HG03469 (cell line): ENCODE results near the gene CDH20.

Experiments used
- ATAC-seq: cut with Tn5 transposase; IDR thresholded peaks from one replicate; pipeline ENCODE4 v1.9.1; 2021; ENCODE audit warnings: mild to moderate bottlenecking, moderate library complexity, moderate number of reproducible peaks; ENCODE audit not compliant: unreplicated experiment

The CDH20 gene

DNA sequence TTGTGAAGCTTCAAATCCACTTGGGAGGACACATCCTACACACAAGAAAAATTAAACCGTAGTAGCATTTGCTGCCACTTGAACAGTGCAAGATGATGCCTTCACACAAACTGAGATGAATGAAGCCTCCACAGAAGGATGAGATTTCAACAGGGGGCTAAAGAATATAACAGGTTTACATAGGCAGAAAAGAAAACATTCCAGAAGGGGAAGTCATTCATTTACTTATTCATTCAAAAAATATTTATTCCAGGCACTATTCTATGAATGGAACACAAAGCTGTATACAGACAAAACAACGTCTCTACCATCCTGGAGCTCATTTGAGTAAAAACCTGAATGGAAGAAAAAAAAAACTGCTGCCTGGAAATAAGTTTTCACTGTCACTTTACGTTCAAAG lies 170.5 kb downstream of the CDH20 start:
- no peak for ATAC-seq

DNA sequence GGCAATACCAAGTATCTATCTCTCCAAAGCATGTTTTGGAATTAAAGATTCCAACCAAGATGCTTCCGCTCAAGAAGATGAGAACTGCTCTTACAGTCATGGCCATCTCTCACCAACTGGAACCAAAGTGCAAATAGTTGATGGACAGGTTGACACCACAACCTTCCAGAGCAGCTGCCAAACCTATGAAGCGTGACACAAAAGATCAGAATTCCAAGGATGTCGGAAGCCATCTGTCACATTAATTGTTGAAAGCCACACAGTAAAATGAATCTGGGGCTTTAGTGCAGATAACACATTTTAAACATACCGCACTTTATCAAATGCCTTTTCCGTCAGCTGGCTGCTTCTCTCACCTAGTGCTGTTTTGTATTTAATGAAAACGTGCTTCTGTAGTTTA lies 195.7 kb downstream of the CDH20 start:
- ATAC-seq: no peak

DNA sequence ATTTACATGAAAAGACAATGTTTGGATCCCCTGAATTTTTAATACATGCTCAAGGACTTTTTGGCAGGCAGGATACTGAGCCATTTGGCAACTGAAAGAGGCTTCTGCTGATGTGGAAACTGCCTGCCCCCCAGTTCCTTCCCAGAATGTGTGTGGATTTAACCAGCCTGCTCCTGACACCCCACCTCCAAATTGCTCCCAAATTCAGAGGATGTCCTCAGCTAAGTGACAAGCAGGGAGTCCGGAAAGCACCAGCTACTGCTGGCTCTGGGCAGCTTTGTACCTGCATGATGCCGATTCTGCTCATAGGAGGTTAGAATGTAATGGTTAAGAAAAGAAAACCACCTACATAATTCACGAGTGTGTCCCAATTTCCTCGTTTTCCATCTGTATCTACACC lies 197.5 kb downstream of the CDH20 start:
- no peak for ATAC-seq

DNA sequence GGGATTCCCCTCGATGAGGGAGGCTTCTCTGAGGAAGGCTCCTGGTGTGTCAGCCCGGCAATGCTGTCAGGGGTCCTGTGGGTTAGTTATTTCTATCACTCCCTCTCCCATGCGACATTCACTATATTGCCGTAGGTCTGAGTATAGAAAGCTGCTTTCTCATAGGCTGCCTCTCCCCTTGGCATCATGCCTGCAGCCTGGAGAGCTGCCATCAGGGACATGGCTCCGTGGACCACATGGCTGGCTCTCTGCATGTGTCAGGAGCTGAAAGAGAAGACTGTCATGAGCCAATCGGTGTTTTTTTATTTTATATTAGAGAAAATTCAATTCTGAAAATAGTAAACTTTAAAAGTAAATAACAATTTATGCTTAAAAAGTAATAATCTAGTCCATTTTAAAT lies 198.0 kb downstream of the CDH20 start:
- ATAC-seq: no peak

DNA sequence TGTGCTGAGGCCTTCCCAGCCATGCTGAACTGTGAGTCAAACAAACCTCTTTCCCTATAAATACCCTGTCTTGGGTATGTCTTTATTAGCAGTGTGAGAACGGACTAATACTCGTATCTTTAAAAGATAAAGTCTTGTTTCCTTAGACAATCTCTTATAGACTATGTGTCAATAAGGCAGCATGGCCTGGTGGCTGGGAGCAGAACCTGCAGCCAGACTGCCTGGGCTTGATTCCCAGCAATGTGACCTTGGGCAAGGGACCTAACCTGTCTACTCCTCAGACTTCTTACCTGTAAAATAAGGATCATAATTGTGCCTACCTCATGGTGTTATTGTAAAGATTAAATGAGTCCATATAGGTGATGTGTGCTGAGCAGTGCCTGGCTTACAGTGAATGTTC lies 198.7 kb downstream of the CDH20 start:
- no peak for ATAC-seq

DNA sequence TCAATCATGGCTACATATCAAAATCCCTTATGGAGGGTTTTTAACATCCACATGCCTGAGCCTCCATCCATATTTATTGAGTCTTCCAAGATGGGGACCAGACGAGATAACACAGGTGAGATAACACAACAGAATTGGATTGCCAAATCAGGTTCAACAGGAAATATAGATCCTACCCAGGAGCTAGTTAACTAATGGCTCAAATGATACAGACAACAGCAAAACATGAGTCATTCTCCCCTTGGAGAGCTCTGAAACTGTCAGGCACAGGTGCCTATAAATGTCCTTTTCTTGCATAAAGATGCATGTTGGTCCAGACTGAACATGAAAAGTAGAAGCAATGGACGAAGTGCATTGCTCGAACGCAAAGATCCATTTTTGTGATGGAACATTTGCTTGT lies 202.2 kb downstream of the CDH20 start:
- ATAC-seq: no peak

DNA sequence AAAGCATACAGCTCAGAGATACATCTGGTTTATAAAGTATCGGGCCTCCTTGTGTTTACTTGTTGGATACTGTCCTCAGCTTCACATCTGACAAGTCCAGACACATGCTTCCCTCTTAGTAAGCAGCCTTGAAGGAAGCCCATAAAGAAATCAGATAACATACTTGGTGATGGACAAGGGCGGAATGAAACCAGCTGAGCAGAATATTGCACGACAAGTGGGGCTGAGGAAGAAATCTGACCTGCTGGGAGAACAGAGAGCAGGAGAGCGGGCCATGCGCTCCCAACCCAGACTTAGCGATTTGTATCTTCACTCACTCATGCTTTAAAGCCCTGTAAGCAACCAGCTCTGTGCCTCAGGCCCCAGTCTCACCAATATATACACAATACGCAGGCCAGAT lies 208.4 kb downstream of the CDH20 start:
- ATAC-seq: no peak

DNA sequence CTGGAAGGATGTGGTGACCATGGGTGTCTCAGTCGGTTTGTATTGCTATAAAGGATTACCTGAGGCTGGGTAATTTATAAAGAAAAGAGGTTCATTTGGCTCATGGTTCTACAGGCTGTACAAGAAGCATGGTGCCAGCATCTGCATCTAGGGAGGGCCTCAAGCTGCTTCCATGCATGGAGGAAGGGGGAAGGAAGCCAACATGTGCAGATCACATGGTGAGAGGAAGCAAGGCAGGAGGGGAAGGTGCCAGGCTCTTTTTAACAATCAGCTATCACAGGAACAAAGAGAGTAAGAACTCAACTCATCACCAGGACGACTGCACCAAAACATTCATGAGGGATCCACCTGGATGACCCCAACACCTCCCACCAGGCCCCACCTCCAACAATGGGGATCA lies 209.4 kb downstream of the CDH20 start:
- ATAC-seq: no peak

DNA sequence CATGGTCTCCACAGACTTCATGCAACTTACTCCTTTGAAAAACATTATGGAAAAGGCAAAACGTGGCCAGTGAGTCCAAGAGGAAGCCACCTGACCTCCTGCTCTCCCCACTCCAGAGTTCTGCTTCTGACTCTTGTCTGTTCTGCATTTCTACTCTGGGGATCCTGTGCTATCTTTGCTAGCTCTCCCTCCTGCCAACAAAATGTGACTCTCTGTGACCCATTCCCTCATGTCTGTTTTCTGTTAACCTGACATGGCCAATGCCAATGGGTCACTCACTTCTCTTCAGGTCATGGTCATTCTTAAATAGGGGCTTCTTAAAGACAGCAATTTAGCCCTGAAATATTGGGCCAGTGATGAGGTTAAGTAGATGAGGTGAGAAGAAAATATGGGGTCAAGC lies 210.3 kb downstream of the CDH20 start:
- ATAC-seq: no peak

DNA sequence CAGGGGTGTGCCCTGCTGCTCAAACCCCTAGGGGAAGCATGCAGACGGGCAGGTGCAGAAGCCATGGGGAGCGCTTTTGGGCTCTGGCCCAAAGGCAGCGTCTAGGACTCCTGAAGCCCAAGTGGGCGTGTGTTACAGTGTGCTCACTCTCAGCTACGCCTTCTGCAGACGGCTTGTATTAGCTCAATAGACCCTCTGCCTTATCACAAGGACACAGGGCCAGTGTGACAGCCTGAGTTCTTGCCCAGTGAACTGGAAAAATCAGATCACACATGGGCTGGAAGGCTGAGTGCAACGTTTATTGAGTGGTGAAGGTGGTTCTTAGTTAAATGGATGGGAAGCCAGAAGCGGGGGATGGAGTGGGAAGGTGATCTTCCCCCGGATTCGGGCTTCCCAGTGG lies 210.9 kb downstream of the CDH20 start:
- ATAC-seq: no peak

DNA sequence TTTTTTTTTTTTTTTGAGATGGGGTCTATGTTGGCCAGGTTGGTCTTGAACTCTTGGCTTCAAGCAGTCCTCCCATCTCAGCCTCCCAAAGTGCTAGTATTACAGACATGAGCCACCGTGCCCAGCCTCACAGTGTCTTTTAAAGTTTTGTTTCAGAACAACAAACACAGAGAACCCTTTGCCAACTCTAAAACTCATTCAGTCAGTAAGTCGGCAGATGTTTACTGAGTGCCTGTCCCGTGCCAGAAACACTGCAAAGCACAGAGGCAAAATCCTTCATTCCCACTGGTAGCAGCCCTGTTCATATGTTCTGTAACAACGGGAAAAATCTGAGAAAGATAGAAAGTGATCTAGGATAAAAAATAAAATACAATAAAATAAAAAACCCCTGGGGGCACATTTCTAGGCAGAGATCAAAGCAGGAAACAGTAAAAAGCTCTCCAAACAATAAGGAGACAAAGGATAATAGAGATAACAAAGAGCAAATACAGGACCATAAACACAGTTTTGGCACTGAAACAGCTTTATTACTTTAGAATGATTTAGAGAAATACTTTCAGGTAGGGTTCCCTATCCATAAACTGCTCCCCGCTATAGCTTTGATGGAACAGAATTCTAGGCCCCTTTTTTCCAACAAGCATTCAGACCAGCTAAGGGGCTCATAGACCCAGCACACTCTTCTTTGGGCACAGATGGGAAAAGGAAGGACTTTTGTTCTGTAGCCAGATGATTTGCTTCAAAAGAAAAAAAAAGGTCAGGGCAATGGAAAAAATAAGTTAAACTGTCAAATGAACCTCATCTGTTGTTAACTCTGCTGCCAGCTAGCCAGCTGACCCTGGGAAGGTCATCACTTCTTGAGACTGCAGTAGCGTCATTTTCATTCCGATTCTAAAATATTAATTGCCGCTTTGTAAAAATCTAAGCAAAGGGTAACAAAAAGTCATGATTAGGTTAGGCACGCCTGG lies 212.3 kb downstream of the CDH20 start:
- ATAC-seq: no peak

DNA sequence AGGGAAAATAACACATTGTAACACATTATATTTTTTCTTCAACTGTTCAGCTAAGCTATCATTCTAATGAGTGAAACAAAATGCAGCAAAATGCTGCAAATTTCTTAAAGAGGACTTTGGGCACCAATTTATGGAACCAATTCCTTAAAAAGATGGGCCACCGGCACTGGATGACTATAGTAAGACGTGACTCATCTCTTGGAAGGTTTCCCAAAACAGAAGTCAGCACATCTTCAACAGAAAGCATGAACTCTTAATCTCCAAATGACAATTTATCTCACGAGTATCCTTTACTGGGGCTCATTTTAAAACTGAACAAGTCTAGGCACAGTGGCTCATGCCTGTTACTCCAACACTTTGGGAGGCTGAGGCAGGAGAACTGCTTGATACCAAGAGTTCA lies 213.4 kb downstream of the CDH20 start:
- ATAC-seq: no peak

DNA sequence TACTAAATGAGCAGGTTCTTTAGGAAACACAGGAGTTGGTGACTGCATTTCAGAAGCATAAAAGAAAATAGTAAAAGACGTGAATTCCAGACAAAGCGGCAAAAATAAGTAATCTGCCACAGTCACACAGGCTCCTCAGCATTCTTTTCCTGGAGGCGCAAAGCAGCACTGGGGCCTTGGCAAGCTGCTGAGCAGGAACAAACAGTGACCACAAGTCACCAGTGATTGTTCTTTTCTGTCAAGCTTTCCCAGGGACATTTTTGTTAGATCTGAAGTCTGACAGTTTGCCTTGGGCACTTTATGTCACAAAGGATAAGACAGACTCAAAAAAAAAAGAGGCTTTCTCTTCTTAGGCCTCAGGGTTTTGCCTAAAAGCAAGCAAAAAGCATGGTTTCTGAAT lies 216.2 kb downstream of the CDH20 start:
- ATAC-seq: no peak

DNA sequence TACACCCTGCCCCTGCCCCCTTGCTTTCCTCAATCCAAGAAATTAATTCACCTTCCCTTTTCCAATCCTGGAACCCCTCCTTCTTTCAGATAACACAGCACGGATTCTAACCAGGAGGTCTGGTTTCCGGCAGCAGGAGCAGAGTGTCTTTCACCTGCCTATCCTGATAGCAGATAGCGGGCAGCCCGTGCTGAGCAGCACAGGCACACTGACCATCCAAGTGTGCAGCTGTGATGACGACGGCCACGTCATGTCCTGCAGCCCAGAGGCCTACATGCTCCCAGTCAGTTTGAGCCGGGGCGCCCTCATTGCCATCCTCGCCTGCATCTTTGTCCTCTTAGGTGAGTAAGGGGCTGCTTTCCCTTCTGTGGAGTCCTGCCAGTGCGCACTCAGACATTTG lies 216.7 kb downstream of the CDH20 start:
- ATAC-seq: no peak

DNA sequence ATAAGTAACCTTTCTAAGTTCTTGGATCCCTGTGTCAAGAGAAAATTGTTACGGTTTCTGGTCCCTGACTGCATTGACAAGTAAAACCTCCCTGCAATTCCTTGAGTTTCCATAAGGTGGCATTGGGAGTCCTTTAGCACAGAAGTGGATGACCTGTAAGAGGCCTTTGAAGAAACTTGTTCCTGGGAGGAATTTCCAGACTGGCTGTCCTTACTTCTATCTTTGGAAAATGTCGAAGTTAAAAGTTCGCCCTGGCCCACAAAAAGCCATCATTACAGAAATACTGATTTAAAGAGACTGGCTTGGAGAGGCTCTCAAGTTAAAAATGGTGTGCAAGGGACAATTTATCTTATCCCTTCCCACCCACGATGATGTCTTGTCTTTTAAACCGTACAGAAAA lies 218.4 kb downstream of the CDH20 start:
- ATAC-seq: peak; percentile 86

DNA sequence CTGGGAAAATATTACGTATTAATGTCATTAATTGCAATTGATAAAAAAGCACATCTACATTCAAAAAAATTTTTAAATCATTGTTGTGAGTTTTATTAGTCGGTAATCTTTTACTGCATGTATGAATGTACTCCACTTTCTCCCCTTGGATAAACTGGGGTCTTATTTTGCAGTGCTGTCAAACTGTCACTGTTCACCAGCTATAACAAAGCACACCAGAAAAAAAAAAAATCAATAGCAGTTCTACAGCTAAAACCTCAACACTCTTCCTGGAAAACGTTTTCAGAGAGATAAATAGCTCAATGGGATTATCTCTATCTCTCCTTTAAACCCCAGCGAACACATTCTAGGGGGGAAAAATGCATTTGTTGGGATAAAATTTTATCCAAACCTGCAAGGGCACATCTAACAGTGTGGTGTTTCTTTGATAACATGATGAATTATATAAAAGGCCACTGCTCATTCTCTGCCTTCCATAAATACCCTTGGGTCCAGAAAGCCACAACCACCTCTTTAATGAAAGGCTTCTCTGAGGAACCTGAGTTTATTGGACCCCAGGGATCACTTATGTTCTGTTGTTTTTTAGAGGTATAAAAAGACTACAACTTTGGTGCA lies 219.9 kb downstream of the CDH20 start:
- ATAC-seq: no peak

DNA sequence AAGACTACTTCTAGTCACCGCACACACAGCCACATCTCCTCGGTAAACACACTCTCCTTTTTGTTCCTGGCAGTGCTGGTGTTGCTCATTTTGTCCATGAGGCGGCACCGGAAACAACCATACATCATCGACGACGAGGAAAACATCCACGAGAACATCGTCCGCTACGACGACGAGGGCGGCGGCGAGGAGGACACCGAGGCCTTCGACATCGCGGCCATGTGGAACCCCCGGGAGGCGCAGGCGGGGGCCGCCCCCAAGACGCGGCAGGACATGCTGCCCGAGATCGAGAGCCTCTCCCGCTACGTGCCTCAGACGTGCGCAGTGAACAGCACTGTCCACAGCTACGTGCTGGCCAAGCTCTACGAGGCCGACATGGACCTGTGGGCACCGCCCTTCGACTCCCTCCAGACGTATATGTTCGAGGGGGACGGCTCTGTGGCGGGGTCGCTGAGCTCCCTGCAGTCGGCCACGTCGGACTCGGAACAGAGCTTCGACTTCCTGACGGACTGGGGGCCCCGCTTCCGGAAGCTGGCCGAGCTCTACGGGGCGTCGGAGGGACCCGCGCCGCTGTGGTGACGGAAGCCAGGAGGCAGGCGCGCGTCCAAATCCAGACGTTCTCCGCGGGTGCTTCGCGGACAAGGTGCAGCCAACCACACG lies 221.0 kb downstream of the CDH20 start:
- no peak for ATAC-seq

DNA sequence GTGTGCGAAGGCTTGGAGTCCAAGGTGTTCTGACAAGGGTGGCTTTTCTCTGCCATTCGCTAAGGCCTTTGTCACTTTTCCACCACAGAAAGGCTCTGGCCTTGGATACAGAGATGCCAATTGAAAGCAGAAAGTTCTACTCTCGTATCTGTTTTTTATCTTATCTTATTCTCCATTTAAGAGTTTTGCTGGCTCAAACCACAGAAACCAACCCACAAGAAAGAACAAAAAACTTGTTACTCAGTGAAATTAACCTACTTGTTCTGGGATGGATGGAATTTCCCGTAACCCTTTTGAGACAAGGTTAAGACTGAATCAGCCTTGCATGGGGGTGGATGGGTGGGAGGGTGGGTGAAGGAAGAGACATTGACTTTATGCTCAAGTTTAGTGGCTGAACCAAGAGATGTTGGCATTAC lies 221.7 kb downstream of the CDH20 start:
- ATAC-seq: no peak

DNA sequence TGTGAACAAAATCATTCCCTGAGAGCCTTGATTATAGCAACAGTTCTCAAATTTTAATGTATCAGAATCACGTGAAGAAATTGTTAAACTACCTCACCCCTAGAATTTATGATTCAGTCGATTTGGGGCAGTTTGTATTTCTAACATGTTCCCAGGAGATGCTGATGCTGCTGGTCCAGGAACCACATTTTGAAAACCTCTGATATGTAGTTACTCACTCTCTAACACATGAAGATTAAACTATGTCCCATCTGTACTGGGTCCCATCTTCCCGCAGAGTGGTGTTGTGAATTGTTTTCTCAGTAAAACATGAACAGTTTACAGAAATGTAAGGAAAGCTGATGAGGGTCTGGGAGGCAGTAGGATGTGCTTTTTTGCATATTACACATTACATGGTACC lies 223.1 kb downstream of the CDH20 start:
- ATAC-seq: no peak

DNA sequence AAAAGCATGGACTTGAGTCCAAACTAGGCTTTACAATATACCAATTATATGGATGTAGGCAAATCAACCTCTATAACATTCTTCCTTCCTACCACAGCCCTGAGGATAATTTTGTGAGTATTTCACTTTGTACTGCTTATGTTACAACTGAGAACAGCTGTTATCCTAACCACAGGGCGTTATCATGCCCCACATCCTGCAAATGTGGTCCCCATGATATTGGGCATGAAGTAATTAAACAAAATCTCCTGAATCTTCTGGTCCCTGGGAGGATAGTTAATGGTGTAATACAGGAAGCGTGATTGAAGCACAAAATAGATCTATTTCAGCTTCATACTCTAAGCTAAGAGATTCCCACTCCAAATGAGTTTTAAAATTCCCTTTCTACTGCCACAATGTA lies 223.6 kb downstream of the CDH20 start:
- ATAC-seq: no peak

DNA sequence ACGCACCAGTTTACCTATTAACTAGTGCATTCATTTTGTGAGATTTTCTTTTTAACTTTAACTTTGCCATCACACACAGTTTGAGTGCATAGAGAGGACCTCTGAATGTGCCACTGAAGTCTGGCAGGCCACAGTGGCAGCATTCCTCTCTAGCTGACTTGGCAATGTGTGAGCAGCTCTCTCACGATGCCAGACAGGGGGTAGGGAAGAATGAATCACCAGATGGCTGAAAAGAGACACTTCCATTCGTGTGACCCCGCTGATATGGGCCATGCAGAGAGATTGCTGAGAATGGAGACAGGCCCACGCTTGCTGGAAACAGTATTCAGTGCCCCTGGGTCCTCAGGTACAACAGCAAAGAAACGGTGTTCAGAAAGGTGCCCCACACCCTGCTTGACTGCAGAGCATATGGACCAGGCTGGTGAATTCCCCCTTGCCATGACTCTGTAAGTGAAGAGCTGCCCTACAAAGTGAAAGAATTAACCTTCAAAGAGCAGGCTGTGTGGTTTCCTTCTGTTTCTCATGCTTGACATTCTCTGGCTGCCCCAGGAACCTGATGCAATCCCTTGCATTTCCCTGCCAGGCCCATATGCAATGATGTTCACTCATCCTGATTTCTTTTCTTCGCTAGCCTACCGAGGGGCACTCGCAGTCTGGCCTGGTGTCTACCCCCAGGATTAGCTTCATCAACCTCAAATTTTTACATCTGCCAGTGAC lies 236.1 kb downstream of the CDH20 start:
- ATAC-seq: no peak
